Activated CD8-positive, alpha-beta memory T cell treated with anti-CD3 and anti-CD28 coated beads, Interleukin-2, amount 50 U/mL, for 24 hours (primary cell): ENCODE results near the gene RALB.
"Not testable (repeated sequence)": the region's sequence is repeated elsewhere in the genome, so short reads cannot be mapped to it uniquely, and the experiment has no call there.

Source experiments
- DNase-seq: peaks from one replicate; pipeline ENCODE4 v3.0.0-alpha.2; 2020; ENCODE audit errors: extremely low read depth

Gene RALB

GRCh38 chr2:120293096-120294007 is 40.7 kb downstream of the RALB start:
- no peak for DNase-seq

- DNase-seq: no peak
Measured at GRCh38 chr2:120294008-120294340, 41.3 kb downstream of the RALB start.

- DNase-seq: no peak
Measured at GRCh38 chr2:120298173-120298835, 45.7 kb downstream of the RALB start.

- DNase-seq: no peak
Measured at GRCh38 chr2:120299004-120299403, 46.4 kb downstream of the RALB start.

- no peak for DNase-seq
Measured at GRCh38 chr2:120299561-120299960, 46.9 kb downstream of the RALB start.

GRCh38 chr2:120300385-120300784 is 47.7 kb downstream of the RALB start:
- no peak for DNase-seq

GRCh38 chr2:120301284-120301683 is 48.6 kb downstream of the RALB start:
- no peak for DNase-seq

GRCh38 chr2:120302301-120302700 is 49.6 kb downstream of the RALB start:
- DNase-seq: no peak

GRCh38 chr2:120303177-120303576 is 50.5 kb downstream of the RALB start:
- no peak for DNase-seq

- no peak for DNase-seq
Measured at GRCh38 chr2:120305296-120305695, 52.6 kb downstream of the RALB start.

- no peak for DNase-seq
Measured at GRCh38 chr2:120305937-120306490, 53.4 kb downstream of the RALB start.

GRCh38 chr2:120307482-120307881 is 54.8 kb downstream of the RALB start:
- no peak for DNase-seq

- no peak for DNase-seq
Measured at GRCh38 chr2:120308038-120308910, 55.6 kb downstream of the RALB start.

- no peak for DNase-seq
Measured at GRCh38 chr2:120310136-120310535, 57.5 kb downstream of the RALB start.

- DNase-seq: not testable (repeated sequence)
Measured at GRCh38 chr2:120310841-120311240, 58.2 kb downstream of the RALB start.

- DNase-seq: no peak
Measured at GRCh38 chr2:120312076-120312475, 59.4 kb downstream of the RALB start.

GRCh38 chr2:120312860-120313694 is 60.4 kb downstream of the RALB start:
- DNase-seq: peak; percentile 33

GRCh38 chr2:120313695-120314615 is 61.3 kb downstream of the RALB start:
- no peak for DNase-seq

- DNase-seq: no peak
Measured at GRCh38 chr2:120314690-120315366, 62.2 kb downstream of the RALB start.
